ENCODE results near the gene CDA. TPM values are rescaled to one million over a fixed set of nuclear protein-coding genes. Genes with fewer than 3 reads are reported as not detected.

The CDA gene
- total RNA-seq, 1 donor, result 0.27 TPM

DNA sequence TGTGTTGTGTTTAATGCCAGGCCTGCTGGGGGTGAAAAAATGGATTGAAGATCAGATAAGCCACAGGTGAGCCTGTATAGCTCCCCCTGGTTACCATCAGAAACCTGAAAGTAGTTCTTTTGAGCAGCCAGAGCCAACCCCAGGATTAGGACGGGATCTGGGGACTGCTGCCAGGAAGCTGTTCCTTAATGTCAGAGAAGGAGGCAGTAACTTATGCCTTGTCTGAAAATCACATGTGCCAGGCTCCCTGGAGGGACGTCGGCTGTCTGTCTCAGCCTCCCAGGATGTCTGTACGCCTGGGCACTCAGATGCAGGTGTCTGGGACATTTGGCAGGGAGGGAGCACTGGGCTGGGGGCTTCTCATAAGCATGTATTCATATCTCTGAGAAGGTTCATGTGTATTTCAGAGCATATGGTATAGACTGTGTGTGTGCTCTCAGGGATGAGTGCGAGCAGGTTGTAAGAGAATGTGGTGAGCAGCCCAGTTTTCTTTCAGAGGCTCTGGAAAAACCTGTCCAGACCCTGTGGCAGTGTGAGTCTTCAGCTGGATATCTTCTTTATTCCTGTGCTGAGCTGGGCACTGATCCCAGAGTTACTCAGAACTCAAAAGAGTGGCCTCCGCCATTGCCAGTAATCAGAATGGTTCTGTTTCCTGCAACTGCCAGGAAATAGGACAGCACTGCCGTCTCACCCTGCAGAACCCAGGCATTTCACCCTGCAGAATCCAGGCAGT, 33.7 kb upstream of the CDA start:
- no peak overlapping the region for H3K4me3 ChIP-seq (ENCODE audit: low read depth, low read length)
- TF ChIP-seq, protein P1, sequence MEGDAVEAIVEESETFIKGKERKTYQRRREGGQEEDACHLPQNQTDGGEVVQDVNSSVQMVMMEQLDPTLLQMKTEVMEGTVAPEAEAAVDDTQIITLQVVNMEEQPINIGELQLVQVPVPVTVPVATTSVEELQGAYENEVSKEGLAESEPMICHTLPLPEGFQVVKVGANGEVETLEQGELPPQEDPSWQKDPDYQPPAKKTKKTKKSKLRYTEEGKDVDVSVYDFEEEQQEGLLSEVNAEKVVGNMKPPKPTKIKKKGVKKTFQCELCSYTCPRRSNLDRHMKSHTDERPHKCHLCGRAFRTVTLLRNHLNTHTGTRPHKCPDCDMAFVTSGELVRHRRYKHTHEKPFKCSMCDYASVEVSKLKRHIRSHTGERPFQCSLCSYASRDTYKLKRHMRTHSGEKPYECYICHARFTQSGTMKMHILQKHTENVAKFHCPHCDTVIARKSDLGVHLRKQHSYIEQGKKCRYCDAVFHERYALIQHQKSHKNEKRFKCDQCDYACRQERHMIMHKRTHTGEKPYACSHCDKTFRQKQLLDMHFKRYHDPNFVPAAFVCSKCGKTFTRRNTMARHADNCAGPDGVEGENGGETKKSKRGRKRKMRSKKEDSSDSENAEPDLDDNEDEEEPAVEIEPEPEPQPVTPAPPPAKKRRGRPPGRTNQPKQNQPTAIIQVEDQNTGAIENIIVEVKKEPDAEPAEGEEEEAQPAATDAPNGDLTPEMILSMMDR (IDR thresholded peaks at IDR 0.05; ENCODE audit: insufficient read depth, low read length), result no peak
- peak; percentile 68 for DNase-seq (ENCODE audit: low read depth)

DNA sequence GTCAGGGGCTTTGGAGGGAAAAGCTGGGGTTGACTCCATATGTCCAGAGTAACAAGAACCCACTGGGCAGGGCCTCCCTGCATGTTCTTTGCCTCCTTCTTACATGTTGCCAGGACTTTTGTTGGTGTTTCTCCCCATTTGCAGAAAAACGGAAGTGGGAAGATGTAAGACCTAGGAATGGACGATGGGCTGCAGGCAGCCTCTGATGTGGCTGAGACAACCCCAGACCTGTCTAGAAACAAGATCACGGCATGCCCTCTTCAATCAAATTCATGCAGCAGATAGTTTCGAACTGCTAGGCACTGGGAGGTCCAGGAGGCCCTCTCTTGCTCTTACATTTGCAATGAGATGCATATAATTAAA, 33.2 kb upstream of the CDA start:
- no peak overlapping the region for H3K4me3 ChIP-seq (ENCODE audit: low read depth, low read length)
- DNase-seq (ENCODE audit: low read depth), result no peak
- TF ChIP-seq, protein P1 (IDR thresholded peaks at IDR 0.05; ENCODE audit: insufficient read depth, low read length), result no peak

DNA sequence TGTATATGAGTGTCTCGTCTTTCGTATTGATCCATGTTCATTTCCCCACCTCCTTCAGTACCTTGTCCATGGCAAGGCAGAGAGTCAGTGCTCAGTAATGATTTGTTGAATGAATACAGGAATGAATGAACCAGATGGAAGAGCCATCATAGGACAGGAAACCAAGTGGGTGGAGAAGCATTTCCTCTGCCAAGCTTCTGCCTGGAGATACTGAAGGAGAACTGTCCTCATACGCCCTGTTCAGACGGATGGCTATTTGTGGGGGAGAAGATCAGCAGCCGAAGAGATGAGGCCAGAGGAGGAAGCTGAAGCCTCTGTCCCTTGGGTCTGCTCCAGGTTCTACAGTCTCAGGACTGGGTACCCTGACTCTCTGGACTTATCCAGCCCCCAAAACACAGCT, 30.7 kb upstream of the CDA start:
- H3K4me3 ChIP-seq (ENCODE audit: low read depth, low read length), result no peak overlapping the region
- no peak for DNase-seq (ENCODE audit: low read depth)
- TF ChIP-seq, protein P1 (IDR thresholded peaks at IDR 0.05; ENCODE audit: insufficient read depth, low read length), result no peak

DNA sequence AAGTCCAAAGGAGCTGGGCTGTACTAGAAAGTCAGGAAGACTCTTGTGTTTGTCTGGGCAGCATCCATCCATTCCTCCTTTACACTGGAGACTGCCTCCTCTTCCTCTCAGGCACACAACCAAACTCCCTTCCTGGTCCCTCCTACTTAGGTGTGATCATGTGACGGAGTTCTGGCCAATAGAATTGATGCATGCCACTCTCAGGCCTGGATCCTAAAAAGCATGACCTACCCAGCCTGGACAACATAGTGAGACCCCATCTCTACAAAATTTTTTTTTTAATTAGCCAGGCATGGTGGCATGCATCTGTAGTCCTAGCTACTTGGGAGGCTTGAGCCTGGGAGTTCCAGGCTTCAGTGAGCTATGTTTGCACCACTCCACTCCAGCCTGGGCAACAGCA, 27.9 kb upstream of the CDA start:
- no peak overlapping the region for H3K4me3 ChIP-seq (ENCODE audit: low read depth, low read length)
- no peak for DNase-seq (ENCODE audit: low read depth)
- TF ChIP-seq, protein P1 (IDR thresholded peaks at IDR 0.05; ENCODE audit: insufficient read depth, low read length), result no peak

DNA sequence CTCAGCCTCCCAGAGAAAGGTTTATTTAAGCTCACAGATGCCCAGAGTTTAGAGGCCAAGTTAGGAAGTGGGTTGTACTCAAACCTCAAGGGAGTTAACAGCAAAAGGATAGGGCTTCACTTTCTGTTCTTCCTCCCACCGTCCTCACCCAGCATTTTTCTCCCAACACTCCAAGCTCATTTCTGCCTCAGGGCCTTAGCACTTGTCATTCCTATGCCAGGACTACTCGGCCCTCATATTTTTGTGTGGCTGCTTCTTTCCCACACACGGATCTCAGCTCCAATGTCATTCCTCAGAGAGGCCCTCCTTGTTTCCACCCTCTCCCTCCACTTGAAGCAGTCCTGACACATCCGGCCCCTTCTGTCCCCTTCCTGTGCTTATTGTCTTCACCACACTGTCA, 23.7 kb upstream of the CDA start:
- TF ChIP-seq, protein P1 (IDR thresholded peaks at IDR 0.05; ENCODE audit: insufficient read depth, low read length), result no peak
- H3K4me3 ChIP-seq (ENCODE audit: low read depth, low read length), result no peak overlapping the region
- DNase-seq (ENCODE audit: low read depth), result no peak

DNA sequence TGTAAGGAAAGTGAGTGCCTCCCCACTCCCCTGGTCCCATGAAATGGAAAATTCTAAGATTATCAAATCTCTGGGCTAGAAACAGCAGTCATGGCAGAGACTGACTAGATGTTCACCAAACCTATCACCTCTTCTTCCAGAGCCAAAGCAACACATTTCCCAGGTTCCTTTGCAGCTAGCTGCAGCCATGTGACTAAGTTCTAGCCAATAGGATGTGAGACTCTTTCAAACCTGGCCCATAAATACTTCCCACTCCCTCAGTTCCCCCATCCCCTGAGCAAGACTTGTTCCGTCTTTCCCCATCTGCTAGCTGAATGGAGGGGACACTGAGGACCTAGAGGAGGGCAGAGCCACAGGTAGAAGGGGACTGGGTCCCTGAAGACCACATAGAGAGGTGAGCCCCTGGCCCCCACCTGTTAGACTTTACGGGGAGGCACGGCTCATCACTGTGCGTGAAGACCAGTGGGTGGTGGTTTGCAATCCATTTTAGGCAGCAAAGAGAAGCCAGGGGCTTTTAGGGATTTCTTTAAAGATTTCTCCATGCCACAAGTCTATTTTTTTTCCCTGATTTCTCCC, 19.3 kb upstream of the CDA start:
- TF ChIP-seq, protein P1 (IDR thresholded peaks at IDR 0.05; ENCODE audit: insufficient read depth, low read length), result no peak
- DNase-seq (ENCODE audit: low read depth), result no peak

More for the DNA sequence above, 19.3 kb upstream of the CDA start:
- no peak overlapping the region for H3K4me3 ChIP-seq (ENCODE audit: low read depth, low read length)
